HG03521 (cell line): ENCODE data around the gene RNU1-2.
"Not testable (repeated sequence)": the region's sequence is repeated elsewhere in the genome, so short reads cannot be mapped to it uniquely, and the experiment has no call there.

Source experiments
- ATAC-seq: cut with Tn5 transposase; IDR thresholded peaks from one replicate; pipeline ENCODE4 v1.9.1; 2021; ENCODE audit warnings: mild to moderate bottlenecking, moderate library complexity; ENCODE audit not compliant: unreplicated experiment

RNU1-2 gene

GRCh38 chr1:16924919-16925477 lies 29.2 kb downstream of the RNU1-2 start:
- ATAC-seq: no peak

GRCh38 chr1:16925635-16926490 lies 30.1 kb downstream of the RNU1-2 start:
- no peak for ATAC-seq

- ATAC-seq: no peak
Observed at GRCh38 chr1:16926491-16927073, 30.8 kb downstream of the RNU1-2 start.

GRCh38 chr1:16927256-16927655 lies 31.5 kb downstream of the RNU1-2 start:
- no peak for ATAC-seq

GRCh38 chr1:16927711-16928485 lies 32.1 kb downstream of the RNU1-2 start:
- no peak for ATAC-seq

GRCh38 chr1:16929146-16930041 lies 33.6 kb downstream of the RNU1-2 start:
- ATAC-seq: not testable (repeated sequence)

- not testable (repeated sequence) for ATAC-seq
Observed at GRCh38 chr1:16931206-16931934, 35.6 kb downstream of the RNU1-2 start.

GRCh38 chr1:16933945-16934344 lies 38.2 kb downstream of the RNU1-2 start:
- ATAC-seq: not testable (repeated sequence)

- not testable (repeated sequence) for ATAC-seq
Observed at GRCh38 chr1:16936580-16936979, 40.8 kb downstream of the RNU1-2 start.

- no peak for ATAC-seq
Observed at GRCh38 chr1:16938351-16939321, 42.9 kb downstream of the RNU1-2 start.

- ATAC-seq: not testable (repeated sequence)
Observed at GRCh38 chr1:16939386-16940180, 43.8 kb downstream of the RNU1-2 start.

- no peak for ATAC-seq
Observed at GRCh38 chr1:16944038-16944437, 48.3 kb downstream of the RNU1-2 start.

GRCh38 chr1:16945512-16945911 lies 49.7 kb downstream of the RNU1-2 start:
- not testable (repeated sequence) for ATAC-seq
